Measurements from ENCODE around the gene CCL26.
"Not testable (repeated sequence)": the region's sequence is repeated elsewhere in the genome, so short reads cannot be mapped to it uniquely, and the experiment has no call there.

Gene CCL26

DNA sequence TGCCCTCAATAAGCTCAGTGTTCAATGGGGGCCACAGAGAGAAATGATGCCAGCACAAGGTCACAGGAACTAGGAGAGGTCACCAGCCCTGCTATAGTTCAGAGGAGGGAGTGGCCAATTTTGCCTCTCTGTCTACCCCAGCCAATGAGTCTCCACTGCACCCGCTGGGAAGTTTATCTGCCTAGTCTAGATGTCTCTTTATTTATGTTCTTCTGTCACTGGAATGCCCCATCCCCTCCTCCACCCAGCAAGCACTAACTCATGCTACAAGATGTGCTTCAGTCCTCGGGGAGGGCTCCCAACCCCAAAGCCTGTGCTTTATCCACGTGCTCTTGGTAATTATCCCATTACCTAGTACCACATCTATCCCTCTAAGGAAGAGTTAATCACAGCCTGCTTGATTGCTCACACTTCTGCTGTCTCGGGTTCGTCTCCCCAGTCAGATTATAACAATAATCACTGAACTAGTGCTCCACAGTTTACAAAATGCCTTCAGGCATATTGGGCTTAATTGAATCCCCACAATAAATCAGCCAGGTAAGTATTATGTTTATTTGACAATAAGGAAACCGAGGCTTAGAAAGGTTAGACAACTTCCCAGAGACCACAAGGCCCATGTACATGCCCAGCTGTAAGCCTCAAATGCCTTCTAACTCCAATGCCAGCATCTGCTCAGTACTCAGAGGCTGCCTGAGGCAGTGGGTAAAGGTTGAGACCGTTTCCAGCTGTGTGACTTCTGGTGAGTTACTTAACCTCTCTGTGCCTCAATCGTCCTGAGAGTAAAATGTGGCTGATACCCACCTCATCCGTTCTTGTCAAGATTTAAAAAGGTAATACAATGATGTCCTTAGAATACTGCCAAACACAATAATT is 37.2 kb downstream of the CCL26 start:
- TF ChIP-seq TAF1 (IDR thresholded peaks at IDR 0.05; ENCODE audit: borderline replicate concordance, low read depth, low read length), result no peak
- TF ChIP-seq POLR2AphosphoS5 (IDR thresholded peaks at IDR 0.05; ENCODE audit: low read depth, low read length), result no peak
- TF ChIP-seq POLR2A (IDR thresholded peaks at IDR 0.05; ENCODE audit: low read depth, low read length), result no peak
- DNase-seq (ENCODE audit: insufficient read length), result no peak
- FAIRE-seq, result no peak

DNA sequence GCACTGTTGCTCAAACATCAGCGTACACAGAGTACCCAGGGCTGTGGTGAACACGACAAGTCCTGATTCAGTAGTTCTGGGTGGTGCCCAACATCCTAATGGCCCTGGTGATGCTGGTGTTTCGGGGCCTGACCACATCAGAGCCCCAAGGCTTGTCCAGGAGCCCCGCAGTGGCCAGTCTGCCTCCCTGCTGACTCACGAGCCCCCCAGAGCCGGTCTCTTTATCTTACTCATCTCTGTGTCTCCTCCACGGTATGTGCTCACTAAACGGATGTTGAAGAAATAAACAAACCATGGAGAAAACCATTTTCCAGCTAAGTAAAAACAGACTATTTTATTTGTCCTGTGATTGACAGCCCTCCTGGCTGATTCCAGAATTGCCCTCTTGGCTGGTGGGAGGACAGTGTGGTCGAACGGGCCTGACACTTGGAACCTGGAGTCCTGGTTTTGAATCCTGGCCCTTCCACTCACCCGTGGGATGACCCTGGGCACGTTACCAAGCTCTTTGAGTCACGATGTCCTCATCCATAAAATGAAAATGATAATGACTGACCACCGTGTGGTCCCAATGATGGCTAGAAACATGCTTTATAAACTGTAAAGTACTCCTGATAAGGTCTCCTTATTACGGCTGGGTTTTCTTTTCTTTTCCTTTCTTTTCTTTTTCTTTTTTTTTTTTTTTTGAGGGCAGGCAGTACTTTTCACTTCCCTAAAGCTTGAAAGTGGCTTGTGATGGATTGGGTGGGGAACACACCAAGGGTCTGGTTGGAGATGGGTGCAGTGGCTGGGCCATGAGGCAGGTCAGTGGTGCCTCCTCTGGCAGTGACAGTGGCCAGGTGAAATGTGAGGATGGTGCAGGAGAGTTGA is 39.0 kb downstream of the CCL26 start:
- DNase-seq (ENCODE audit: insufficient read length) (no peak), FAIRE-seq (no peak)
- no peak for TF ChIP-seq POLR2A (IDR thresholded peaks at IDR 0.05; ENCODE audit: low read depth, low read length)
- TF ChIP-seq POLR2AphosphoS5 (IDR thresholded peaks at IDR 0.05; ENCODE audit: low read depth, low read length), result no peak
- no peak for TF ChIP-seq TAF1 (IDR thresholded peaks at IDR 0.05; ENCODE audit: borderline replicate concordance, low read depth, low read length)

DNA sequence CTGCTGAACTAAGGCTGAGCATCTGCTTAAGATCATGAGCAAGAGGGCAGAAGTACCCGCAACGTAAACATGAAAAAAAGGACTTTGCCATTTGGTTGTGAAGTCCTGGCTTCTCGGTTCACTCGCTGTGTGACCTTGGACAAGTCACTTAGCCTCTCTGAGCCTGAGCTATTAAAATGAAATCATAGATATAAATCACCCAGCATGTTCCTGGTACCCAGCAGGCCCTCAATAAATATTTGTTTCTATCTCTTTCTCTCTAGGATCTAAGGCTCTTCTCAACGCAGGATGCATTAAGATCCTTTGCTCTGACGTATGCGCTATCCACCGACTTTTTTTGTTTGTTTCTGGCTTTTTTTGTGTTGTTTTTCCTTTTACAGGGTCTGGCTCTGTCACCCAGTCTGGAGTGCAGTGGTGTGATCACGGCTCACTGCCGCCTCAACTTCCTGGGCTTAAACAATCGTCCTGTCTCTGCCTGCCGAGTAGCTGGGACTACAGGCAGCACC is 39.9 kb downstream of the CCL26 start:
- FAIRE-seq (no peak), DNase-seq (ENCODE audit: insufficient read length) (no peak)
- TF ChIP-seq POLR2AphosphoS5 (IDR thresholded peaks at IDR 0.05; ENCODE audit: low read depth, low read length), result no peak
- no peak for TF ChIP-seq POLR2A (IDR thresholded peaks at IDR 0.05; ENCODE audit: low read depth, low read length)
- TF ChIP-seq TAF1 (IDR thresholded peaks at IDR 0.05; ENCODE audit: borderline replicate concordance, low read depth, low read length), result no peak

DNA sequence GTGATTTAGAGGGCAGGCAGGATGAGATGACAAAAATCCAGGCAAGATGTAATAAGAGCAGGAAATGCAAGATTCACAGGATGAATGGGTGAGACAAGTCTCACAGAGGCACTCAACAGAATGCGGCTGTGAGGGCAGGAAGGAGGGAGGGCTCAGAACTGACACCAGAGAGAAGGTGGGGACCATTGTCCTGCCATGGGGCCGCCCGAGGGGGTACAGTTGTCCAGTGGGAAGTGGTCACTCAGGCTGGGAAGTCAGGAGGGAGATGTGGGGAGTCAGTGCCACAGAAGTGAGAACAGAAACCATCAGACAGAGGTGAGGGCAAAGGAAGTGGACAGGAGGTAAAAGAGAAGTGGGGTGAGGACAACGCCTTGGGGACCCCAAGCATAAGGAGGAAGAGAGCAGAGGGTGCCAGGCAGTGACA is 42.1 kb downstream of the CCL26 start:
- FAIRE-seq, result no peak
- TF ChIP-seq POLR2A (IDR thresholded peaks at IDR 0.05; ENCODE audit: low read depth, low read length) (no peak), POLR2AphosphoS5 (IDR thresholded peaks at IDR 0.05; ENCODE audit: low read depth, low read length) (no peak)
- no peak for DNase-seq (ENCODE audit: insufficient read length)

DNA sequence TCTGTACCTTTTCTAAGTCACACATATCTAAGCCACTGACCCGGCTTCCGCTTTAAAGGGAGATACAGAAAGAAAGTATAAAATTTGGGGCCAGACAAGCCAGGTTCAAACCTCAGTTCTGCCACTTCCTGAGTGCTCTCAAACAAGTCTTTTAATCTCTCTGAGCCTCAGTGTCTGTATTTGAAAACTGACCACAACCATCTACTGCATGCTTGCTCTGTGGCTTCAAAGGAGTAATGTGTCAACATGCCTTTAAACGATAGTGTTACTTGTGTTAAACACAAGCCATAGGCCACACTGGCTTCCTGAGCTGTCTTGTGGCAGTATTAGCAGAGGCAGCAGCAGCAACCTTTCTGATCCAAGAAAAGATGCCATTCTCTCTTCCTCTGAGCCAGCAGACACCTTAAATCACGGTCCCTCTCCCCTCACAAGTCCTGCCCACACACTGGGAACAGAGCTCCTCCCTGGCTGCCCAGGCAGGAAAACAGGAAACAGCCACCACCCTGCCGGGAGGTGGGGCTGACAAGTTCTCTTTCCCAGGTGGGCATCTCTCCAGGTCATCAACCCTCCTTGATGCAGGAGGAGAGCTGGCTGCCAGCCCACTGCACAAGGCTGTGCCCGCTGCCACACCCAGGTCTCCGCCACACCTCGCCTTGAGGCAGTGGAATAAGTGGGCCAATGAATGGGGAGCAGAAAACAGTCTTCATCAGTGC is 44.0 kb downstream of the CCL26 start:
- DNase-seq (ENCODE audit: insufficient read length) (no peak), FAIRE-seq (no peak)
- no peak for TF ChIP-seq TAF1 (IDR thresholded peaks at IDR 0.05; ENCODE audit: borderline replicate concordance, low read depth, low read length)
- TF ChIP-seq POLR2AphosphoS5 (IDR thresholded peaks at IDR 0.05; ENCODE audit: low read depth, low read length), result no peak
- TF ChIP-seq POLR2A (IDR thresholded peaks at IDR 0.05; ENCODE audit: low read depth, low read length), result no peak

DNA sequence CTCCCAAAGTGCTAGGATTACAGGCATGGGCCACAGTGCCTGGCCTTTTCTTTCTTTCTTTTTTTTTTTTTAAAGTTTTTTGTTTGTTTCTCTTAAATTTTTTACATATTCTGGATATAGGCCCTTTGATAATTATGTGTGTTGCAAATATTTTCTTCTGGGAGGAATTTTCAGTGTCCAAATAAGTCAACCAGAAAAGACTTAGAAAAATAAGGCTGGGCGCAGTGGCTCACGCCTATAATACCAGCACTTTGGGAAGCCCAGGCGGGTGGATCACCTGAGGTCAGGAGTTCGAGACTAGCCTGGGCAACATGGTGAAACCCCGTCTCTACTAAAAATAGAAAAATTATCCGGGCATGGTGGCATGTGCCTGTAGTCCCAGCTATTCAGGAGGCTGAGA is 44.7 kb downstream of the CCL26 start:
- not testable (repeated sequence) for DNase-seq (ENCODE audit: insufficient read length); FAIRE-seq

DNA sequence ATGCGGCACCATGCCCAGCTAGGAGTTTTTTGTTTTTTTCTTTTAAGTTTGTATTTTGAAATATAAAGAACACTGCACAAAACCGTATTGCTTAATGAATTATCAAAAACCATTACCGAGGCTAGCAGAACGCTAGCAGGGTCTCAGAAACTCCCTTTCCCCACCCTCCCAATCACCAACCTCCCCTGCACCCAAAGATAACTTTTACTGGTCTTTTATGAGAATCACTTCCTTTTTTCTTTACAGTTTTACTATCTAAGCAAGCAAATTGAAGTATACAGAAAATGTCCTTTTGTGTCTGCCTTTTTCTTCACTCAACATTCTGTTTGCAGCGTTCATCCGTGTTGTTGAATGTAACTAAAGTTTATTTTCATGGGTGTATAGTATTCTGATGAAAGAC is 46.7 kb downstream of the CCL26 start:
- DNase-seq (ENCODE audit: insufficient read length) (no peak), FAIRE-seq (no peak)
- TF ChIP-seq POLR2A (IDR thresholded peaks at IDR 0.05; ENCODE audit: low read depth, low read length) (no peak), POLR2AphosphoS5 (IDR thresholded peaks at IDR 0.05; ENCODE audit: low read depth, low read length) (no peak), TAF1 (IDR thresholded peaks at IDR 0.05; ENCODE audit: borderline replicate concordance, low read depth, low read length) (no peak)

DNA sequence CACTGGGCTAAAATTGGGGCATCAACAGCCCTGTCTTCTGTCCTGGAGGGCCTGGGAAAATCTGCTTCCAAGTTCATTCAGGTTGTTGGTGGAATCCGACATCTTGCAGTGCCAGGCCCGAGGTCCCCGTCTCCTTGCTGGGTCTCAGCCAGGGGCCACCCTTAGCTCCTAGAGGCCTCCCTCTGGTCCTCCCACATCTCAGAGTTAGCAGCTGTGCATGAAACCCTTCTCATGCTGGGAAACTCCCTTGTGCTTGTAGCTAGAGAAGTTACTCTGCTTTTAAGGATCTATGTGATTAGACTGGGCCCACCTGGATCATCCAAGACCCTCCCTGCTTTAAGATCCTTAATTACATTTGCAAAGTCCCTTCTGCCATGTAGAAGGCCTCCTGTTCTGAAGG is 48.6 kb downstream of the CCL26 start:
- no peak for FAIRE-seq
- DNase-seq (ENCODE audit: insufficient read length), result no peak
- TF ChIP-seq POLR2A (IDR thresholded peaks at IDR 0.05; ENCODE audit: low read depth, low read length), result no peak
- no peak for TF ChIP-seq TAF1 (IDR thresholded peaks at IDR 0.05; ENCODE audit: borderline replicate concordance, low read depth, low read length)
- no peak for TF ChIP-seq POLR2AphosphoS5 (IDR thresholded peaks at IDR 0.05; ENCODE audit: low read depth, low read length)

DNA sequence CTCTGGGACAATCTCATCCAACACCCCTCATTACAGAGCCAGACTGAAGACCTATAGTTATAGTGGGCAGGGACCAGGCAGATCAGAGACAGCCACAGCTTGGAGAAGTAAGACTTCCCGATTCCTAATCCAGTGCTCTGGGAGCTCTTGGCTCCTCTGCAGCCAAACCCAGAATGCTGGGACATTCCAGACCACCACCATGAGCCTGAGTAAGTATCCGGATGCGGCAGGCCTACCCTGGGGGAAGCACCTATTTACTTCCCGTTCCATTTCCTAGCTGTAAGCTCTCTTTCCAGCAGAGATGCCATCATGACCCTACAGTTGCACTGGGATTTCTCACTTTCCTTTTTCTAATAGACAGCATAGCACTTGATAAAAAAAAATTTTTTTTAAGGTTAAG is 49.6 kb downstream of the CCL26 start:
- FAIRE-seq (no peak), DNase-seq (ENCODE audit: insufficient read length) (no peak)
- TF ChIP-seq POLR2AphosphoS5 (IDR thresholded peaks at IDR 0.05; ENCODE audit: low read depth, low read length), result no peak
- no peak for TF ChIP-seq POLR2A (IDR thresholded peaks at IDR 0.05; ENCODE audit: low read depth, low read length)
- TF ChIP-seq TAF1 (IDR thresholded peaks at IDR 0.05; ENCODE audit: borderline replicate concordance, low read depth, low read length), result no peak

DNA sequence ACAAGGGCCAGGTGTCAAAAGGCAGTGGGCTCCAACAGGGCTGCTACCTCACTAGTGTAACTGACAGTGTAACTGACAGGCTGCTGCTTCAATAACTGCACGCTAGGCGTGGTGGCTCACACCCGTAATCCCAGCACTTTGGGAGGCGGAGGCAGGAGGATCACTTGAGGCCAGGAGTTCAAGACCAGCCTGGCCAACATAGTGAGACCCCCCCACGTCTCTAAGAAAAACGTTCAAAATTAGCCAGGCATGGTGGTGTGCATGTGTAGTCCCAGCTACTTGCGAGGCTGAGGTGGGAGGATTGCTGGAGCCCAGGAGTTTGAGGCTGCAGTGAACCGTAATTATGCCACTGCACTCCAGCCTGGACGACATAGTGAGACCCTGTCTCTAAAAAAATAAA is 50.1 kb downstream of the CCL26 start:
- DNase-seq (ENCODE audit: insufficient read length); FAIRE-seq: not testable (repeated sequence)

DNA sequence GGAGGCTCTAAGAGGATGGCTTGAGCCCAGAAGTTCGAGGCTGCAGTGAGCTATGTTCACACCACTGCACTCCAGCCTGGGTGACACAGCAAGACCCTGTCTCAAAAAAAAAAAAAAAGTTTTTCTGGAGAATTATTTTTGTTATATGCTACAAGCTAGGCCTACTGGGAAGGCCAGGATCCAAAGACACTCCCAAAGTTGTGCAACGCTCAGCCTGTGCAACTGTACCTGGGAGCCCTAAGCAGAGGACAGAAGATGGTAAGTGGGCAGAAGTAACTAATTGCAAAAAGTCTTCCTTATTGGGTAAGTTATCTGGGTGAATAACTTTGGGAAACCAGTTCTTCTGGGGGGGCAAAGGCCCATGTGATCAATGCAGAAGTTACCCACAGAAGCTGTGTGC is 50.6 kb downstream of the CCL26 start:
- no peak for FAIRE-seq
- no peak for DNase-seq (ENCODE audit: insufficient read length)
- no peak for TF ChIP-seq POLR2AphosphoS5 (IDR thresholded peaks at IDR 0.05; ENCODE audit: low read depth, low read length)
- TF ChIP-seq TAF1 (IDR thresholded peaks at IDR 0.05; ENCODE audit: borderline replicate concordance, low read depth, low read length), result no peak
